Measurements from ENCODE around the gene TNKS2. TPM values are rescaled to one million over a fixed set of nuclear protein-coding genes. Genes with fewer than 3 reads are reported as not detected.

TNKS2 gene
- polyA plus RNA-seq, 1 of the 3 experiments (the other 2 are of a cell fraction): 12.5 TPM

DNA sequence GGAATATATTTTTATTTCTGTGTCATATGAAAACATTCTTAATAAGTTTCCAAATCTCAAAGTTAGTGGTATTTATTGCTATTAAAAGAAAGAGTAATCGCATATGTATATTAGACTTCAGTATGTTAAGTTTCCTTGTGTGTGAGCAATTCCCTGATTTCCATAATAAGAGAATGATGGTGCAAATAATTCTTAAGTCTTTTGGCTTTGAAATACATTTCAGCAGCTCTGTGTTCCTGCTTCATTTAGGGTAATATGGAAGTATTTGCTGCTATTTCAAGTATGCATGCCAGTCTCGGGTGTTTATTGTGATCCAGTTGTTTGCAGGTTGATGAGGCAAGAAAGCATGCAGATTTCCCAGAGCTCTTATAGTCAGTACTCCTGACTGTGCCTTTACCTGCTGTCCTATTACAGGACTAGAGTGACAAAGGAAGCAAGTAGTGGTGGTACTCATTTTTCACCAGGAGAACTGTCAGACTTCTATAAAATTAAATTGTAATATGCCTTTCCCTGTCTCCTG lies 67.4 kb downstream of the TNKS2 start:
- Histone ChIP-seq H3K4me3 (ENCODE audit: low read depth in 2 of 2, low read length in 1 of 2) (no peak overlapping the region), H3F3A (replicated peaks; ENCODE audit: insufficient read depth) (peaks cover 13% of the 10 kb centered on the region), H3K9me3 (no peaks in the 10 kb centered on the region), H2AFZ (ENCODE audit: low read depth) (no peak overlapping the region), H3K27me3 (ENCODE audit: insufficient read depth) (no peaks in the 10 kb centered on the region), H3K9ac (no peak overlapping the region), H3K36me3 (replicated peaks in 1 of 2; ENCODE audit: control insufficient read depth in 1 of 2, insufficient read depth in 2 of 2, low read length in 1 of 2) (peaks cover 52 to 55% of the 10 kb centered on the region in 2 experiments), H3K27ac (ENCODE audit: low read depth in 2 of 2, low read length in 1 of 2) (no peak overlapping the region), H3K4me2 (no peak overlapping the region), H3K4me1 (ENCODE audit: control insufficient read depth in 1 of 2, insufficient read depth in 2 of 2, low read depth in 1 of 2, low read length in 1 of 2) (no peaks in the 10 kb centered on the region; a peak in 1 of 4 replicates), H3K9me2 (no peaks in the 10 kb centered on the region), H4K20me1 (ENCODE audit: insufficient read depth) (no peaks in the 10 kb centered on the region), H3K79me2 (ENCODE audit: insufficient read depth) (no peaks in the 10 kb centered on the region)
- POLR2A ChIA-PET: no interaction called here
- 100% methylated on average over 2 of the region's 2 CpGs for WGBS (ENCODE audit: low lambda C conversion rate)
- TF ChIP-seq MEF2A (IDR thresholded peaks at IDR 0.05; ENCODE audit: borderline replicate concordance, low read depth): no peak
- CTCF ChIA-PET: interaction anchor here (0.7 to 1.5 kb wide), 3 partner anchors 11 to 47 kb away, joined by 3 to 7 read pairs (median 3); no protein-coding TSS in a partner anchor
- no peak for DNase-seq

DNA sequence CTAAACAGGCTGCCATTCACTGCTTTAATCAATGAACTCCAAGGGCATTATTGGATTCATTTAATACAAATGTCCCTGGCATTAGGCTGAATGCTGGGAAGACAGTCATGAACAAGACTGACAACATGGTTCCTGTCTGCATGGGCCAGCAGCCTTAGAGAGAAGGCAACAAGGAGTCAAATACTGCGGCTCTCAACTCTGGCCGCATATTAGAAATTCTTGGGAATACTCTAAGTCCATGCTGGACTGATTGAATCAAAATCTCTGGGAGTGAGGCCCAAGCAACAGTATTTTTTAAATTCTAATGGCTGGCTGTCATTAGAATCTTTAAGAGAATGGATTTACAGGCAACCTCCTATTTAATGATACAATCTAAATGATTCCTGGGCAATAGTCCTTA lies 76.9 kb downstream of the TNKS2 start:
- H3K4me2 ChIP-seq: no peak overlapping the region
- H3F3A ChIP-seq (replicated peaks; ENCODE audit: insufficient read depth): peaks cover 1% of the 10 kb centered on the region
- ChIA-PET POLR2A (no interaction called here), CTCF (no interaction called here)
- H3K4me1 ChIP-seq (ENCODE audit: control insufficient read depth in 1 of 2, insufficient read depth in 2 of 2, low read depth in 1 of 2, low read length in 1 of 2): no peaks in the 10 kb centered on the region
- no peaks in the 10 kb centered on the region for H3K9me2 ChIP-seq
- no peaks in the 10 kb centered on the region for H3K9me3 ChIP-seq
- no peak for DNase-seq
- H2AFZ ChIP-seq (ENCODE audit: low read depth): no peak overlapping the region
- H3K9ac ChIP-seq: no peak overlapping the region
- no peaks in the 10 kb centered on the region for H3K36me3 ChIP-seq (replicated peaks in 1 of 2; ENCODE audit: control insufficient read depth in 1 of 2, insufficient read depth in 2 of 2, low read length in 1 of 2)
- H4K20me1 ChIP-seq (ENCODE audit: insufficient read depth): no peaks in the 10 kb centered on the region
- no peak overlapping the region for H3K27ac ChIP-seq (ENCODE audit: low read depth in 2 of 2, low read length in 1 of 2)
- WGBS (ENCODE audit: low lambda C conversion rate): 84% methylated on average over 2 of the region's 2 CpGs
- H3K79me2 ChIP-seq (ENCODE audit: insufficient read depth): no peaks in the 10 kb centered on the region
- no peaks in the 10 kb centered on the region for H3K27me3 ChIP-seq (ENCODE audit: insufficient read depth)
- no peak overlapping the region for H3K4me3 ChIP-seq (ENCODE audit: low read depth in 2 of 2, low read length in 1 of 2)
- no peak for TF ChIP-seq EP300 (IDR thresholded peaks at IDR 0.05; ENCODE audit: borderline replicate concordance in 1 of 2, low read depth in 1 of 2, low read length in 1 of 2)
- TF ChIP-seq YY1 (IDR thresholded peaks at IDR 0.05; ENCODE audit: low read depth): no peak
- no peak for TF ChIP-seq ELF1 (IDR thresholded peaks at IDR 0.05)
- TF ChIP-seq MEF2A (IDR thresholded peaks at IDR 0.05; ENCODE audit: borderline replicate concordance, low read depth): no peak
- no peak for TF ChIP-seq NFIC (IDR thresholded peaks at IDR 0.05; ENCODE audit: borderline replicate concordance)
- TF ChIP-seq POLR2AphosphoS5 (IDR thresholded peaks at IDR 0.05; ENCODE audit: low read depth, low read length): no peak
- TF ChIP-seq, protein P1, sequence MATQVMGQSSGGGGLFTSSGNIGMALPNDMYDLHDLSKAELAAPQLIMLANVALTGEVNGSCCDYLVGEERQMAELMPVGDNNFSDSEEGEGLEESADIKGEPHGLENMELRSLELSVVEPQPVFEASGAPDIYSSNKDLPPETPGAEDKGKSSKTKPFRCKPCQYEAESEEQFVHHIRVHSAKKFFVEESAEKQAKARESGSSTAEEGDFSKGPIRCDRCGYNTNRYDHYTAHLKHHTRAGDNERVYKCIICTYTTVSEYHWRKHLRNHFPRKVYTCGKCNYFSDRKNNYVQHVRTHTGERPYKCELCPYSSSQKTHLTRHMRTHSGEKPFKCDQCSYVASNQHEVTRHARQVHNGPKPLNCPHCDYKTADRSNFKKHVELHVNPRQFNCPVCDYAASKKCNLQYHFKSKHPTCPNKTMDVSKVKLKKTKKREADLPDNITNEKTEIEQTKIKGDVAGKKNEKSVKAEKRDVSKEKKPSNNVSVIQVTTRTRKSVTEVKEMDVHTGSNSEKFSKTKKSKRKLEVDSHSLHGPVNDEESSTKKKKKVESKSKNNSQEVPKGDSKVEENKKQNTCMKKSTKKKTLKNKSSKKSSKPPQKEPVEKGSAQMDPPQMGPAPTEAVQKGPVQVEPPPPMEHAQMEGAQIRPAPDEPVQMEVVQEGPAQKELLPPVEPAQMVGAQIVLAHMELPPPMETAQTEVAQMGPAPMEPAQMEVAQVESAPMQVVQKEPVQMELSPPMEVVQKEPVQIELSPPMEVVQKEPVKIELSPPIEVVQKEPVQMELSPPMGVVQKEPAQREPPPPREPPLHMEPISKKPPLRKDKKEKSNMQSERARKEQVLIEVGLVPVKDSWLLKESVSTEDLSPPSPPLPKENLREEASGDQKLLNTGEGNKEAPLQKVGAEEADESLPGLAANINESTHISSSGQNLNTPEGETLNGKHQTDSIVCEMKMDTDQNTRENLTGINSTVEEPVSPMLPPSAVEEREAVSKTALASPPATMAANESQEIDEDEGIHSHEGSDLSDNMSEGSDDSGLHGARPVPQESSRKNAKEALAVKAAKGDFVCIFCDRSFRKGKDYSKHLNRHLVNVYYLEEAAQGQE (IDR thresholded peaks at IDR 0.05; ENCODE audit: low read depth, low read length): no peak
- TF ChIP-seq, protein P2, sequence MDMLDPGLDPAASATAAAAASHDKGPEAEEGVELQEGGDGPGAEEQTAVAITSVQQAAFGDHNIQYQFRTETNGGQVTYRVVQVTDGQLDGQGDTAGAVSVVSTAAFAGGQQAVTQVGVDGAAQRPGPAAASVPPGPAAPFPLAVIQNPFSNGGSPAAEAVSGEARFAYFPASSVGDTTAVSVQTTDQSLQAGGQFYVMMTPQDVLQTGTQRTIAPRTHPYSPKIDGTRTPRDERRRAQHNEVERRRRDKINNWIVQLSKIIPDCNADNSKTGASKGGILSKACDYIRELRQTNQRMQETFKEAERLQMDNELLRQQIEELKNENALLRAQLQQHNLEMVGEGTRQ (IDR thresholded peaks at IDR 0.05; ENCODE audit: borderline replicate concordance, low read depth, low read length): no peak
- TF ChIP-seq TAF1 (IDR thresholded peaks at IDR 0.05; ENCODE audit: borderline replicate concordance, low read depth, low read length): no peak
- no peak for TF ChIP-seq FOSL2 (IDR thresholded peaks at IDR 0.05; ENCODE audit: borderline replicate concordance, low read depth)
